ENCODE data around the gene CYLD.

GRCh38 chr16:50741225-50741780 lies 583 bp upstream of the CYLD start:
- no peak for TF ChIP-seq CTCF (IDR thresholded peaks at IDR 0.05; ENCODE audit: low read length)
- no peak for TF ChIP-seq EZH2 (optimal IDR thresholded peaks at IDR 0.05; ENCODE audit: low read depth, low read length)

Measured in MM.1S (cell line).